CD8-positive, alpha-beta memory T cell (primary cell): ENCODE data around the gene TPM2. TPM values are rescaled to one million over a fixed set of nuclear protein-coding genes. Genes with fewer than 3 reads are reported as not detected.
A peak's percentile ranks its signal among the peaks of the same experiment; 100 is the strongest.

ENCODE experiments used
- CTCF ChIA-PET: fragments of 350-600 bp; sonication (Branson Sonifier 250); formaldehyde crosslinking; loops from one replicate; lab custom pipeline; 2021; ENCODE audit warnings: antibody characterized with exemption; lab: Charles Lee
- POLR2A ChIA-PET: fragments of 350-600 bp; sonication (Branson Sonifier 250); formaldehyde crosslinking; loops from one replicate; lab custom pipeline; 2021; ENCODE audit warnings: antibody characterized with exemption; lab: Charles Lee
- DNase-seq, 5 donors: peaks; one replicate each; pipeline versions ENCODE4 v3.0.0 to v3.0.0-alpha.2; 2020 to 2022; ENCODE audit warnings: mixed read lengths in 1 of 5
- H3K27ac ChIP-seq: one replicate; pipeline ENCODE4 v1.7.0; 2013; ENCODE audit warnings: low read depth, mild to moderate bottlenecking, low read length, moderate library complexity
- H3K27me3 ChIP-seq: 2 replicates; pipeline ENCODE4 v1.7.0; 2013; ENCODE audit warnings: low read length, mild to moderate bottlenecking; ENCODE audit not compliant: insufficient read depth, poor library complexity, severe bottlenecking
- H3K36me3 ChIP-seq: 2 replicates; pipeline ENCODE4 v1.7.0; 2013; ENCODE audit warnings: mild to moderate bottlenecking, low read length, moderate library complexity; ENCODE audit not compliant: insufficient read depth
- H3K4me1 ChIP-seq: 2 replicates; pipeline ENCODE4 v1.7.0; 2013; ENCODE audit warnings: mild to moderate bottlenecking, low read length, moderate library complexity; ENCODE audit not compliant: insufficient read depth
- H3K4me3 ChIP-seq: 2 replicates; pipeline ENCODE4 v1.7.0; 2013; ENCODE audit warnings: mild to moderate bottlenecking, low read length
- H3K9me3 ChIP-seq: 2 replicates; pipeline ENCODE4 v1.7.0; 2013; ENCODE audit warnings: mild to moderate bottlenecking, low read length
- H3K27ac Mint-ChIP-seq, 8 donors: one replicate each; pipeline ENCODE4 v1.8.0; 2020 to 2021; ENCODE audit warnings: mixed read lengths in 8 of 8, mild to moderate bottlenecking in 6 of 8, inconsistent platforms in 3 of 8, moderate library complexity in 3 of 8
- H3K27me3 Mint-ChIP-seq, 2 donors: one replicate each; pipeline ENCODE4 v1.8.0; 2020 to 2021; ENCODE audit warnings: mixed read lengths in 2 of 2, mild to moderate bottlenecking in 1 of 2, moderate library complexity in 1 of 2
- H3K36me3 Mint-ChIP-seq, 3 donors: one replicate each; pipeline ENCODE4 v1.8.0; 2020 to 2021; ENCODE audit warnings: mixed read lengths in 3 of 3, inconsistent platforms in 1 of 3, mild to moderate bottlenecking in 1 of 3
- H3K4me1 Mint-ChIP-seq, 3 donors: one replicate each; pipeline ENCODE4 v1.8.0; 2020 to 2021; ENCODE audit warnings: mixed read lengths in 3 of 3, inconsistent platforms in 1 of 3, mild to moderate bottlenecking in 1 of 3
- H3K4me3 Mint-ChIP-seq, 7 donors: one replicate each; pipeline ENCODE4 v1.8.0; 2020 to 2021; ENCODE audit warnings: mixed read lengths in 7 of 7, mild to moderate bottlenecking in 6 of 7, moderate library complexity in 4 of 7, inconsistent platforms in 2 of 7
- H3K9me3 Mint-ChIP-seq, 5 donors: one replicate each; pipeline ENCODE4 v1.8.0; 2020 to 2022; ENCODE audit warnings: mixed read lengths in 5 of 5, mild to moderate bottlenecking in 3 of 5, moderate library complexity in 2 of 5, inconsistent platforms in 1 of 5
- polyA plus RNA-seq: library from polyadenylated mRNA; unstranded; fragments of 300-500 nt; fragmentation: Illumina TruSeq; gene quantifications from one replicate; pipeline ENCODE4 v1.2.3, GENCODE V29; 2021
- total RNA-seq, 2 experiments: library from RNA; stranded (reverse); gene quantifications; one replicate each; pipeline ENCODE4 v1.2.3, GENCODE V29; 2021

Gene TPM2
- total and polyA plus RNA-seq, 3 experiments from 2014 or later, result 0.22 to 7.3 (median 6.6) TPM

DNA sequence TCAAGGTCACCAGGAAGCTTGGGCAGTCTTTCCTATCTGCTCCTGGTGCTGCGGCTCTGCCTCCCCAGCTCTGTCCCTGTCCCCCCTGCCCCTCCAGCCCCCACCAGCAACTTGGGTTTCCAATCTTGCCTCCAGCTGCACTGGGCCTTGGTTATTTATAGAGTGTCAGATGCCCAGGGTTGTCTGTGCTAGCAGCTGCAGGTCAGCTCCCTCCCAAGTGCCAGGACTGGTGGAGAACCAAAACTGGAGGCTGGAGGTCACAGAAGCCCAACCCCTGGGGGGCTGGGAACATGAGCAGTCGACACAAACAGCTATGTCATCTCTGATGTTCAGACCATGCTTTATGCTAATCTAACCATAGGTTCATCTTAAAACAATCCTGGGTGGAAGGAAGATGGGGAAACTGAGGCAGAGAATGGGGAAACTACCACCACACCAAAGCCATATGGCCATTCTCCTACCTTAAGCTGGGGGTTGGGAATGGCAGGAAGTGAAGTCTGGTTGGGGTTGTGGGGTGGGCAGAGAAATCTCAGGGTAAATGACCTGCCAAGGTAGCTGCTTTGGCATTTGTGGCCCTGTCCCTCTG lies 1.7 kb downstream of the TPM2 start:
- Mint-ChIP-seq H3K36me3 (peaks cover 0 to 1% (median 0%) of the 10 kb centered on the region in 3 donors), H3K27me3 (no peaks in the 10 kb centered on the region), H3K27ac (peak overlapping the region in 5 of 8 donors; percentile 32 to 69 (median 51)), H3K9me3 (no peaks in the 10 kb centered on the region), H3K4me3 (peak overlapping the region in 2 of 7 donors; percentile 20 to 78), H3K4me1 (peaks cover 10 to 28% (median 18%) of the 10 kb centered on the region in 3 donors)
- H3K27ac ChIP-seq, result no peak overlapping the region
- H3K4me1 ChIP-seq, result peaks cover 6% of the 10 kb centered on the region
- H3K4me3 ChIP-seq, result no peak overlapping the region
- H3K27me3 ChIP-seq, result no peaks in the 10 kb centered on the region
- H3K9me3 ChIP-seq, result no peaks in the 10 kb centered on the region
- ChIA-PET CTCF (interaction anchor here (0.7 to 1.6 kb wide), 7 partner anchors 8 to 84 kb away, joined by 3 to 8 read pairs (median 6); partner anchors contain the start of genes CCDC107, RMRP and SIT1), POLR2A (interaction anchor here (1.0 kb wide), 1 partner anchor 24 kb away, joined by 3 read pairs; no protein-coding TSS in a partner anchor)
- H3K36me3 ChIP-seq, result no peaks in the 10 kb centered on the region
- no peak for DNase-seq

DNA sequence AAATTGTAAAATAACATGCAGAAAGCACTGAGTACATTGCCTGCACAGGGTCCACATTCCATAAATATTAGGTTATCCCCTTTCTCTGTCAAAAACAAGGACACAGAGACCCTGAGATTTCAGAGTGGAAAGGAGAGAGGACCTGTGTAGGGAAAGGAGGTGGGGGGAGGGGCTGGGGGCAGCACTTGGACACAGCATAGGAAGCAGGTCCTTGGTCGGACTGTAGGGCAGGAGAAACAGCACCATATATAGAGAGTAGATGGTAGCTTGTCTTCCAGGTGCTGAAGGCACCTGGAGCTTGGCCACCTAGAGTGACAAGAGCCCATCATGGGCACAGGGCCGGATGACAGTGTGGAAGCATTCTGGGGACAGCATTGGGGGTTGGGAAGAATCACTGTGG lies 2.4 kb downstream of the TPM2 start:
- Histone ChIP-seq H3K27me3 (no peaks in the 10 kb centered on the region), H3K4me3 (no peak overlapping the region), H3K27ac (no peak overlapping the region), H3K4me1 (peaks cover 6% of the 10 kb centered on the region), H3K9me3 (no peaks in the 10 kb centered on the region), H3K36me3 (no peaks in the 10 kb centered on the region)
- ChIA-PET CTCF (interaction anchor here (1.0 to 1.6 kb wide), 4 partner anchors 9 to 76 kb away, joined by 3 to 8 read pairs (median 6); partner anchors contain the start of genes CCDC107, RMRP and SIT1), POLR2A (interaction anchor here (1.0 kb wide), 1 partner anchor 23 kb away, joined by 3 read pairs; no protein-coding TSS in a partner anchor)
- Mint-ChIP-seq H3K27me3 (no peaks in the 10 kb centered on the region), H3K9me3 (no peaks in the 10 kb centered on the region), H3K4me1 (peaks cover 10 to 28% (median 18%) of the 10 kb centered on the region in 3 donors), H3K27ac (peak overlapping the region in 6 of 8 donors; percentile 0 to 96 (median 56)), H3K36me3 (peaks cover 0 to 1% (median 0%) of the 10 kb centered on the region in 3 donors), H3K4me3 (peak overlapping the region in 5 of 7 donors; percentile 18 to 74 (median 35))
- no peak for DNase-seq

DNA sequence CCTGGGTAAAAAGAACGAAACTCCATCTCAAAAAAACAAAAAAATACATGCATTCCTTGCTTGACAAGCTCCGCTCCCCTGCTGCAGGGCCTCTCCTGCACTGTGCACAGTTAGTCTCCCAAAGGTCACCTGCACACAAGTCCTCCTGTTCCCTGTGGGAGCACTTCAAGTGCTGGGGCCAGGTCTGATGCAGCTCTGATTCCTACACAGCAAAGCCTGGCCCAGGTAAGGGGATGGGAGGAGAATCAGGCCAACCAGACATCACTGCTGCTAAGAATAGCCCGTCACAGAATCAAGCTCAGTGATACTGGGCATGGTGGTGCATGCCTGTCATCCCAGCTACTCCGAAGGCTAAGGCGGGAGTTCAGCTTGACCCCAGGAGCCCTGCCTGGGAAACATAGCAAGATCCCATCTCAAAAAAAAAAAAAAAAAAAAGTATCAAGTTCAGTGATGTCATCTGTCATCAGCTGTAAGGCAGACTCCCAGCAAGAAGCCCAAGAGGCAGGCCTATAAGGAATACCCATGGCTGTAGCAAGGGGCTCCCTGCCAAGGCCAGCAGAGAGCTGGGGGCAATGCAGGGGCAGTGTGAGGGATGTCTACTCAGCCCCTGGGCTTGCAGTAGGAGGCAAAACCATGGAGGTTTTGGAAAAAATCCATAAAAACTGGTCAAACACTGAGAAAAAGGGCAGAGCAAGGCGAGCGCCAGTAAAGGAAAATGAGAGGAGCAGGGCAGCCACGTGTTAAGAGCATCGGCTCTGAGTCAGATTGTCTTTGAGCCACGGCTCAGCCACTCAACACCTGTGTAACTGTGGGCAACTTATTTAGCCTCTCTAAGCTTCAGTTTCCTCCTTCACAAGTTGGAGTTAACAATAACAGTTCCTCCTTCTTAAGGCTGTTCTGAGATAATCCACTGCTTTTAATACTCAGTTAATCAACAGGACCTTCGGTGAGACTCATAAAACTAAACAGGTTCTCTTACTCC lies 3.2 kb downstream of the TPM2 start:
- ChIA-PET POLR2A (interaction anchor here (0.6 to 0.7 kb wide), 2 partner anchors 37 to 1330 kb away, joined by 3 to 11 read pairs; no protein-coding TSS in a partner anchor), CTCF (interaction anchor here (0.9 to 3.9 kb wide), 3 partner anchors 11 to 75 kb away, joined by 4 to 31 read pairs (median 4); no protein-coding TSS in a partner anchor)
- H3K4me3 Mint-ChIP-seq, result peak overlapping the region in 1 of 7 donors; percentile 41
- no peak overlapping the region for H3K4me3 ChIP-seq
- DNase-seq, result no peak
- peaks cover 5% of the 10 kb centered on the region for H3K4me1 ChIP-seq
- no peaks in the 10 kb centered on the region for H3K36me3 ChIP-seq
- H3K27me3 ChIP-seq, result no peaks in the 10 kb centered on the region
- H3K9me3 ChIP-seq, result no peaks in the 10 kb centered on the region
- H3K27ac Mint-ChIP-seq, result peak overlapping the region in 3 of 8 donors; percentile 1 to 77 (median 51)
- peaks cover 4 to 23% (median 15%) of the 10 kb centered on the region in 3 donors for H3K4me1 Mint-ChIP-seq
- H3K27me3 Mint-ChIP-seq, result no peaks in the 10 kb centered on the region
- H3K36me3 Mint-ChIP-seq, result peaks cover 0 to 1% (median 0%) of the 10 kb centered on the region in 3 donors
- no peaks in the 10 kb centered on the region for H3K9me3 Mint-ChIP-seq
- no peak overlapping the region for H3K27ac ChIP-seq

DNA sequence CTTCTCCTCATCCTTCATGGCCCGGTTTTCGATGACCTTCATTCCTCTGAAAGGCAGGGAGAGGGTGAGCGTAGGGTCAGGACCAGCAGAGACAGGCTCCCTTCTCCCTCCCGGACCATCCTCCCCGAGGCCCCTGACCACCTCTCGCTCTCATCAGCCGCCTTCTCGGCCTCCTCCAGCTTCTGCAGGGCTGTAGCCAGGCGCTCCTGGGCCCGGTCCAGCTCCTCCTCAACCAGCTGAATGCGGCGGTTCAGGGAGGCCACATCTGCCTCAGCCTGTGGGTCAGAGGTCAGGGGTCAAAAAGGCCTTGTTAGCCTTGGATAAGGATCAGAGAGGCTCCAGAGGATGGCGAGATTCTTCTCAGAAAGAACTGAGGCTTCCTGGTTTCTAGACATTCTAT lies 4.2 kb downstream of the TPM2 start:
- ChIA-PET CTCF (interaction anchor here (0.9 to 3.9 kb wide), 3 partner anchors 12 to 74 kb away, joined by 3 to 31 read pairs (median 7); no protein-coding TSS in a partner anchor), POLR2A (no interaction called here)
- Mint-ChIP-seq H3K27ac (no peak overlapping the region), H3K9me3 (no peaks in the 10 kb centered on the region), H3K4me1 (peaks cover 0 to 14% (median 7%) of the 10 kb centered on the region in 3 donors), H3K27me3 (no peaks in the 10 kb centered on the region), H3K4me3 (no peak overlapping the region), H3K36me3 (peaks cover 0 to 1% (median 0%) of the 10 kb centered on the region in 3 donors)
- Histone ChIP-seq H3K9me3 (no peaks in the 10 kb centered on the region), H3K4me1 (no peaks in the 10 kb centered on the region), H3K4me3 (no peak overlapping the region), H3K36me3 (no peaks in the 10 kb centered on the region), H3K27ac (no peak overlapping the region), H3K27me3 (no peaks in the 10 kb centered on the region)
- DNase-seq, result no peak

GRCh38 chr9:35684921-35685320 lies 4.8 kb downstream of the TPM2 start:
- H3K9me3 ChIP-seq, result no peaks in the 10 kb centered on the region
- H3K36me3 ChIP-seq, result no peaks in the 10 kb centered on the region
- Mint-ChIP-seq H3K27ac (no peak overlapping the region), H3K27me3 (no peaks in the 10 kb centered on the region), H3K4me1 (peaks cover 0 to 14% (median 7%) of the 10 kb centered on the region in 3 donors), H3K4me3 (no peak overlapping the region), H3K36me3 (peaks cover 0 to 1% (median 0%) of the 10 kb centered on the region in 3 donors), H3K9me3 (no peaks in the 10 kb centered on the region)
- no peak overlapping the region for H3K4me3 ChIP-seq
- no peaks in the 10 kb centered on the region for H3K4me1 ChIP-seq
- ChIA-PET POLR2A (no interaction called here), CTCF (interaction anchor here (0.9 to 3.9 kb wide), 4 partner anchors 12 to 81 kb away, joined by 3 to 31 read pairs (median 6); no protein-coding TSS in a partner anchor)
- no peak for DNase-seq
- H3K27me3 ChIP-seq, result no peaks in the 10 kb centered on the region
- no peak overlapping the region for H3K27ac ChIP-seq

DNA sequence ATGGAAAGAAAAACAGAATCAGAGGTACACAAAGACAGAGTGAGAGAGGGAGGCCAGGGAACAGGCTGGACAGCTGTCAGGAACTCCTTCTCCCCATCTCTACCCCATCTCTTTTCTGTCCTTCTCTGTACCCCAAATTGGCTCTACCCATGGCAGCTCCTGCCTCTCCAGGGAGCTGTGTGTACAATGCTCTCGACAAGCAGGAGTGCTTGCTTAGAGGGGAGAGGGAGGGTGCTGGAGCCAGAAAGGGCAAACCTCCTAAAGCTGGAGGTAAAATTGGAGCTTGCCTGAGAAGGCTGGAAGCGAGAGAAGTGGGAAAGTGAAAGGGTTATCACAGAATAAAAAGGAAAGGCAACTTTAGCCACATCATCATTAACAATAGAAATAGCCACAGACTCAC lies 6.4 kb downstream of the TPM2 start:
- no peak overlapping the region for H3K4me3 ChIP-seq
- Mint-ChIP-seq H3K27me3 (no peaks in the 10 kb centered on the region), H3K36me3 (peaks cover 0 to 1% (median 0%) of the 10 kb centered on the region in 3 donors), H3K4me1 (peaks cover 0 to 4% (median 3%) of the 10 kb centered on the region in 3 donors), H3K9me3 (no peaks in the 10 kb centered on the region), H3K27ac (peak overlapping the region in 3 of 8 donors; percentile 13 to 73 (median 26)), H3K4me3 (peak overlapping the region in 2 of 7 donors; percentile 24 to 59)
- CTCF ChIA-PET, result interaction anchor here (1.0 to 3.9 kb wide), 4 partner anchors 14 to 36 kb away, joined by 3 to 31 read pairs (median 5); partner anchors contain the start of genes CCDC107 and RMRP
- no peak for DNase-seq
- H3K9me3 ChIP-seq, result no peaks in the 10 kb centered on the region
- POLR2A ChIA-PET, result no interaction called here
- no peaks in the 10 kb centered on the region for H3K4me1 ChIP-seq
- H3K27ac ChIP-seq, result no peak overlapping the region
- no peaks in the 10 kb centered on the region for H3K36me3 ChIP-seq
- no peaks in the 10 kb centered on the region for H3K27me3 ChIP-seq

- no peak overlapping the region for H3K4me3 ChIP-seq
- H3K4me1 ChIP-seq, result no peaks in the 10 kb centered on the region
- Mint-ChIP-seq H3K4me3 (peak overlapping the region in 1 of 7 donors; percentile 59), H3K36me3 (peaks cover 0 to 1% (median 0%) of the 10 kb centered on the region in 3 donors), H3K27me3 (no peaks in the 10 kb centered on the region), H3K27ac (peak overlapping the region in 4 of 8 donors; percentile 13 to 84 (median 50)), H3K9me3 (no peaks in the 10 kb centered on the region), H3K4me1 (peaks cover 0 to 4% (median 3%) of the 10 kb centered on the region in 3 donors)
- H3K27me3 ChIP-seq, result no peaks in the 10 kb centered on the region
- DNase-seq, result no peak
- H3K9me3 ChIP-seq, result no peaks in the 10 kb centered on the region
- CTCF ChIA-PET, result interaction anchor here (1.0 to 3.9 kb wide), 4 partner anchors 14 to 36 kb away, joined by 3 to 31 read pairs (median 5); partner anchors contain the start of genes CCDC107 and RMRP
- no peaks in the 10 kb centered on the region for H3K36me3 ChIP-seq
- H3K27ac ChIP-seq, result no peak overlapping the region
- POLR2A ChIA-PET, result interaction anchor here (0.6 kb wide), 1 partner anchor 12 kb away, joined by 4 read pairs; no protein-coding TSS in a partner anchor
These were observed 7.0 kb downstream of the TPM2 start for GRCh38 chr9:35682520-35683315.
